Measurements from ENCODE around the gene MT1H. TPM values are rescaled to one million over a fixed set of nuclear protein-coding genes. Genes with fewer than 3 reads are reported as not detected.

Gene MT1H
- total and polyA plus RNA-seq, 2 donors (not counting 1 experiment from before 2014, with no cell fraction given), result not detected

DNA sequence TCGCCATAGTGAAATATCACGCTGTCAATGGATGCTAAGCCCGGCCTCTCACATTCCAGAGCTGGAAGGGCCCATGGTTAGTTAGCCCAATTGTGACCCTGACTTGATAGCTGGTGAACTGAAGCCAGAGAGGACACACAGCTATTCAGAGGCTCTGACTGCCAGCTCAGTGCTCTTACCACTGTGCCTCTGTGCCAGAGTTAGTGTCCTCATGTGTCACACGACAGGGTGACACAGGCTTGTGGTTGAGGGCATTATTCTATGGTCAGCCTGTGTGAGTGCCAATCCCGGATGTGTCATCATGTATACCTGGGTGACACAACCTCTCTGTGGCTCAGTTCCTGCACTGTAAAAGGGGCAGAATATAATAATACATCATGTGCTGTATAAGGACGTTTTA is 10.2 kb downstream of the MT1H start:
- H4K20me1 ChIP-seq (ENCODE audit: control insufficient read depth, insufficient read depth, low read length, poor library complexity, severe bottlenecking), result no peaks in the 10 kb centered on the region
- H3K27me3 ChIP-seq (replicated peaks in 1 of 4; ENCODE audit: control extremely low read depth in 1 of 4, control insufficient read depth in 3 of 4, insufficient read depth in 4 of 4, low read length in 3 of 4), result peaks cover 0 to 33% (median 12%) of the 10 kb centered on the region in 4 experiments
- H3K36me3 ChIP-seq (replicated peaks in 1 of 2; ENCODE audit: control extremely low read depth in 1 of 2, control insufficient read depth in 1 of 2, extremely low read depth in 1 of 2, insufficient read depth in 2 of 2, low read length in 1 of 2), result no peaks in the 10 kb centered on the region
- H3K4me3 ChIP-seq (ENCODE audit: control extremely low read depth in 1 of 5, extremely low read depth in 1 of 5, insufficient read depth in 1 of 5, low read depth in 2 of 5, low read length in 4 of 5), result no peak overlapping the region
- no peak overlapping the region for H2AFZ ChIP-seq (ENCODE audit: insufficient read depth, low read depth, low read length, poor library complexity, severe bottlenecking)
- DNase-seq, result no peak
- no peak overlapping the region for H3K9ac ChIP-seq (ENCODE audit: low read length)
- ATAC-seq (ENCODE audit: low read depth), result no peak
- TF ChIP-seq EZH2 (IDR thresholded peaks at IDR 0.05; ENCODE audit: borderline replicate concordance, insufficient read depth, low read depth, low read length, poor library complexity, severe bottlenecking), result no peak
- H3K27ac ChIP-seq (ENCODE audit: low read length in 2 of 2), result no peak overlapping the region
- 90% methylated on average over 5 of the region's 6 CpGs for WGBS (ENCODE audit: insufficient coverage)
- Mint-ChIP-seq H3K4me3 (no peak overlapping the region), H3K27me3 (peaks cover 18% of the 10 kb centered on the region), H3K4me1 (peaks cover 28% of the 10 kb centered on the region), H3K27ac (no peak overlapping the region), H3K9me3 (ENCODE audit: insufficient read depth) (no peaks in the 10 kb centered on the region)
- ChIA-PET CTCF (no interaction called here), POLR2A (no interaction called here)
- intact Hi-C loops (cut with micrococcal nuclease), result loop anchor here (10.0 kb wide), 1 partner anchor 45 kb away; the partner anchor contains the start of genes MT1A and MT1M
- no peak overlapping the region for H3K4me2 ChIP-seq (replicated peaks; ENCODE audit: low read depth, low read length, poor library complexity, severe bottlenecking)
- no peaks in the 10 kb centered on the region for H3K79me2 ChIP-seq (ENCODE audit: control insufficient read depth, insufficient read depth, low read length)
- no peaks in the 10 kb centered on the region for H3K9me3 ChIP-seq (ENCODE audit: control extremely low read depth in 1 of 3, control insufficient read depth in 2 of 3, insufficient read depth in 1 of 3, low read length in 2 of 3)
- H3K4me1 ChIP-seq (ENCODE audit: control insufficient read depth in 2 of 2, insufficient read depth in 2 of 2, low read length in 2 of 2), result peaks cover 24 to 25% of the 10 kb centered on the region in 2 donors

- Histone ChIP-seq H3K4me1 (ENCODE audit: control insufficient read depth in 2 of 2, insufficient read depth in 2 of 2, low read length in 2 of 2) (peaks cover 14 to 15% of the 10 kb centered on the region in 2 donors), H3K36me3 (replicated peaks in 1 of 2; ENCODE audit: control extremely low read depth in 1 of 2, control insufficient read depth in 1 of 2, extremely low read depth in 1 of 2, insufficient read depth in 2 of 2, low read length in 1 of 2) (no peaks in the 10 kb centered on the region), H3K27ac (ENCODE audit: low read length in 2 of 2) (peak within 1 kb of the TSS in 1 of 2 donors; percentile 55), H4K20me1 (ENCODE audit: control insufficient read depth, insufficient read depth, low read length, poor library complexity, severe bottlenecking) (no peaks in the 10 kb centered on the region), H3K4me3 (ENCODE audit: control extremely low read depth in 1 of 5, extremely low read depth in 1 of 5, insufficient read depth in 1 of 5, low read depth in 2 of 5, low read length in 4 of 5) (peak within 1 kb of the TSS; percentile 55 to 74 (median 59)), H3K9me3 (ENCODE audit: control extremely low read depth in 1 of 3, control insufficient read depth in 2 of 3, insufficient read depth in 1 of 3, low read length in 2 of 3) (peaks cover 0 to 6% (median 0%) of the 10 kb centered on the region in 3 donors), H3K9ac (ENCODE audit: low read length) (peak within 1 kb of the TSS; percentile 75), H3K79me2 (ENCODE audit: control insufficient read depth, insufficient read depth, low read length) (no peaks in the 10 kb centered on the region), H3K4me2 (replicated peaks; ENCODE audit: low read depth, low read length, poor library complexity, severe bottlenecking) (peak within 1 kb of the TSS; percentile 93), H2AFZ (ENCODE audit: insufficient read depth, low read depth, low read length, poor library complexity, severe bottlenecking) (peak within 1 kb of the TSS; percentile 93), H3K27me3 (replicated peaks in 1 of 4; ENCODE audit: control extremely low read depth in 1 of 4, control insufficient read depth in 3 of 4, insufficient read depth in 4 of 4, low read length in 3 of 4) (peaks cover 0 to 14% (median 4%) of the 10 kb centered on the region in 4 experiments)
- DNase-seq (peak; percentile 76), ATAC-seq (ENCODE audit: low read depth) (peak; percentile 98)
- Mint-ChIP-seq H3K27ac (peak within 1 kb of the TSS; percentile 81), H3K9me3 (ENCODE audit: insufficient read depth) (peaks cover 2% of the 10 kb centered on the region), H3K27me3 (peaks cover 10% of the 10 kb centered on the region), H3K4me3 (peak within 1 kb of the TSS; percentile 95), H3K4me1 (peaks cover 21% of the 10 kb centered on the region)
- TF ChIP-seq CTCF (IDR thresholded peaks at IDR 0.05) (no peak), EZH2 (IDR thresholded peaks at IDR 0.05; ENCODE audit: borderline replicate concordance, insufficient read depth, low read depth, low read length, poor library complexity, severe bottlenecking) (no peak)
- WGBS (ENCODE audit: insufficient coverage), result 2% methylated on average over 46 of the region's 49 CpGs
- ChIA-PET POLR2A (interaction anchor here (0.5 to 0.6 kb wide), 2 partner anchors 19 to 25 kb away, joined by 3 read pairs; no protein-coding TSS in a partner anchor), CTCF (interaction anchor here (1.4 to 2.2 kb wide), 3 partner anchors 19 to 105 kb away, joined by 4 to 17 read pairs (median 5); no protein-coding TSS in a partner anchor)
- intact Hi-C loops (cut with micrococcal nuclease), result loop anchor here (1.0 to 10.0 kb wide), 6 partner anchors 20 to 162 kb away; partner anchors contain the start of genes BBS2, MT1A, MT1F and MT1M
Observed at GRCh38 chr16:56681939-56682702, 12.5 kb downstream of the MT1H start, which contains the start of gene MT1X. MT1X (plus strand) TSS chr16:56682470; CDS start chr16:56682541, 71 bp downstream.

Measured in B cell (primary cell).